Left ventricle myocardium inferior (tissue), 1 donor: Measurements from ENCODE around the gene DCAF7. TPM values are rescaled to one million over a fixed set of nuclear protein-coding genes. Genes with fewer than 3 reads are reported as not detected.

Experiments used
- DNase-seq: peaks from one replicate; pipeline ENCODE4 v3.0.0-alpha.2; 2020
- H3K27ac ChIP-seq: fragments of 200-600 bp; replicated peaks from 2 replicates; pipeline ENCODE4 v1.8.0; 2021
- H3K27me3 ChIP-seq: fragments of 200-600 bp; 2 replicates; pipeline ENCODE4 v1.8.0; 2021; ENCODE audit warnings: low read depth
- H3K36me3 ChIP-seq: fragments of 200-600 bp; 2 replicates; pipeline ENCODE4 v1.8.0; 2021
- H3K4me1 ChIP-seq: fragments of 200-600 bp; 2 replicates; pipeline ENCODE4 v1.8.0; 2021
- H3K4me3 ChIP-seq: fragments of 200-600 bp; 2 replicates; pipeline ENCODE4 v1.8.0; 2021; ENCODE audit warnings: mild to moderate bottlenecking, moderate library complexity
- H3K9me3 ChIP-seq: fragments of 200-600 bp; replicated peaks from 2 replicates; pipeline ENCODE4 v1.8.0; 2021
- CTCF ChIP-seq: fragments of 200-600 bp; IDR thresholded peaks from 2 replicates; pipeline ENCODE4 v1.8.0; 2021; ENCODE audit warnings: antibody characterized with exemption, mild to moderate bottlenecking, borderline replicate concordance
- intact Hi-C: fragments of 100-400 bp; cut with micrococcal nuclease; formaldehyde crosslinking; loops from one replicate; pipeline ENCODE4 v1.11.0; 2022
- total RNA-seq: library from RNA; stranded (reverse); fragmentation: NEBNext Ultra II Directional; extraction: Animal tissue kit (Norgen Biotek cat#: 25700); gene quantifications from one replicate; pipeline ENCODE4 v1.2.1, GENCODE V29; 2021
- donor health status: DM: no; HTN: yes; CAD: no; lungs with severe emphysema.

Gene DCAF7
- total RNA-seq, 1 donor from 2014 or later: 45.7 TPM

- no peaks in the 10 kb centered on the region for H3K9me3 ChIP-seq
- TF ChIP-seq CTCF: no peak
- no peaks in the 10 kb centered on the region for H3K27me3 ChIP-seq
- H3K27ac ChIP-seq: no peak overlapping the region
- peaks cover 97% of the 10 kb centered on the region for H3K36me3 ChIP-seq
- no peak for DNase-seq
- no peak overlapping the region for H3K4me3 ChIP-seq
- no peaks in the 10 kb centered on the region for H3K4me1 ChIP-seq
- intact Hi-C loops: no loop called here
Observed at GRCh38 chr17:63587770-63588169, 37.5 kb downstream of the DCAF7 start.

- Histone ChIP-seq H3K4me3 (no peak overlapping the region), H3K36me3 (peaks cover 93% of the 10 kb centered on the region), H3K4me1 (no peaks in the 10 kb centered on the region), H3K27ac (no peak overlapping the region), H3K27me3 (no peaks in the 10 kb centered on the region), H3K9me3 (no peaks in the 10 kb centered on the region)
- no peak for DNase-seq
- TF ChIP-seq CTCF: no peak
- intact Hi-C loops: no loop called here
Observed at GRCh38 chr17:63588797-63589196, 38.5 kb downstream of the DCAF7 start.

- Histone ChIP-seq H3K4me3 (no peak overlapping the region), H3K9me3 (no peaks in the 10 kb centered on the region), H3K36me3 (peaks cover 85% of the 10 kb centered on the region), H3K27me3 (no peaks in the 10 kb centered on the region), H3K4me1 (no peaks in the 10 kb centered on the region), H3K27ac (no peak overlapping the region)
- intact Hi-C loops: no loop called here
- TF ChIP-seq CTCF: no peak
- DNase-seq: no peak
Observed at GRCh38 chr17:63589646-63590045, 39.4 kb downstream of the DCAF7 start.

- no peak for TF ChIP-seq CTCF
- H3K36me3 ChIP-seq: peaks cover 55% of the 10 kb centered on the region
- intact Hi-C loops: no loop called here
- H3K4me3 ChIP-seq: no peak overlapping the region
- DNase-seq: no peak
- no peaks in the 10 kb centered on the region for H3K9me3 ChIP-seq
- no peaks in the 10 kb centered on the region for H3K27me3 ChIP-seq
- no peak overlapping the region for H3K27ac ChIP-seq
- H3K4me1 ChIP-seq: no peaks in the 10 kb centered on the region
Observed at GRCh38 chr17:63592797-63593196, 42.5 kb downstream of the DCAF7 start.

- Histone ChIP-seq H3K4me1 (peaks cover 5% of the 10 kb centered on the region), H3K27me3 (no peaks in the 10 kb centered on the region), H3K9me3 (no peaks in the 10 kb centered on the region), H3K27ac (no peak overlapping the region), H3K4me3 (no peak overlapping the region), H3K36me3 (peaks cover 33% of the 10 kb centered on the region)
- TF ChIP-seq CTCF: no peak
- intact Hi-C loops: no loop called here
- no peak for DNase-seq
Observed at GRCh38 chr17:63595132-63595531, 44.9 kb downstream of the DCAF7 start.
